Skin epidermis (tissue), 12 donors: ENCODE data around the gene GPR183.
A peak's percentile ranks its signal among the peaks of the same experiment; 100 is the strongest.
"Not testable (repeated sequence)": the region's sequence is repeated elsewhere in the genome, so short reads cannot be mapped to it uniquely, and the experiment has no call there.

Experiments used
- H3K27ac ChIP-seq, 21 experiments: fragments of 200-600 bp; sonication (generic) in 11 of 21; one replicate each; pipeline ENCODE4 v1.5.0; 2020; ENCODE audit warnings: mild to moderate bottlenecking in 3 of 21, inconsistent platforms in 2 of 21, moderate library complexity in 2 of 21
- H3K4me3 ChIP-seq, 7 experiments: fragments of 200-600 bp; sonication (generic) in 2 of 7; one replicate each; pipeline ENCODE4 v1.5.0; 2020; ENCODE audit warnings: inconsistent platforms in 2 of 7, mild to moderate bottlenecking in 2 of 7, moderate library complexity in 1 of 7

The GPR183 gene

GRCh38 chr13:99261059-99261458, 46.1 kb downstream of the GPR183 start:
- Histone ChIP-seq H3K27ac (no peak overlapping the region), H3K4me3 (no peak overlapping the region)

GRCh38 chr13:99260216-99260615, 47.0 kb downstream of the GPR183 start:
- Histone ChIP-seq H3K4me3 (no peak overlapping the region), H3K27ac (peak overlapping the region in 1 of 21 experiments; percentile 61)

- Histone ChIP-seq H3K4me3 (no peak overlapping the region), H3K27ac (peak overlapping the region in 7 of 21 experiments; percentile 31 to 67 (median 59))
Observed at GRCh38 chr13:99258946-99259345, 48.3 kb downstream of the GPR183 start.

GRCh38 chr13:99258210-99258860, 48.9 kb downstream of the GPR183 start, which contains the start of gene GPR18:
Gene GPR18, minus strand, starts transcription at chr13:99258379. Its CDS starts 2,507 bp downstream, at chr13:99255872.
- Histone ChIP-seq H3K27ac (peak within 1 kb of the TSS in 11 of 21 experiments; percentile 28 to 67 (median 36)), H3K4me3 (peak within 1 kb of the TSS in 3 of 7 experiments; percentile 0 to 23 (median 3))

- Histone ChIP-seq H3K27ac (peak overlapping the region in 6 of 21 experiments; percentile 20 to 67 (median 40)), H3K4me3 (peak overlapping the region in 1 of 7 experiments; percentile 23)
Observed at GRCh38 chr13:99257291-99257690, 49.9 kb downstream of the GPR183 start.

- Histone ChIP-seq H3K27ac (peak overlapping the region in 2 of 21 experiments; percentile 20 to 61), H3K4me3 (no peak overlapping the region)
Observed at GRCh38 chr13:99256709-99257108, 50.5 kb downstream of the GPR183 start.

GRCh38 chr13:99256283-99256682, 50.9 kb downstream of the GPR183 start:
- H3K4me3 ChIP-seq: no peak overlapping the region

GRCh38 chr13:99255271-99255670, 51.9 kb downstream of the GPR183 start:
- H3K4me3 ChIP-seq: no peak overlapping the region
- no peak overlapping the region for H3K27ac ChIP-seq

More at GRCh38 chr13:99256283-99256682, 50.9 kb downstream of the GPR183 start:
- peak overlapping the region in 1 of 21 experiments; percentile 61 for H3K27ac ChIP-seq

GRCh38 chr13:99254830-99255229, 52.4 kb downstream of the GPR183 start:
- H3K27ac ChIP-seq: no peak overlapping the region
- H3K4me3 ChIP-seq: no peak overlapping the region

- Histone ChIP-seq H3K27ac (no peak overlapping the region), H3K4me3 (no peak overlapping the region)
Observed at GRCh38 chr13:99251921-99252320, 55.3 kb downstream of the GPR183 start.

GRCh38 chr13:99250982-99251825, 56.0 kb downstream of the GPR183 start:
- Histone ChIP-seq H3K27ac (no peak overlapping the region), H3K4me3 (no peak overlapping the region)

- H3K27ac ChIP-seq, H3K4me3 ChIP-seq: not testable (repeated sequence)
Observed at GRCh38 chr13:99249606-99250005, 57.6 kb downstream of the GPR183 start.

GRCh38 chr13:99249178-99249577, 58.0 kb downstream of the GPR183 start:
- H3K4me3 ChIP-seq, H3K27ac ChIP-seq: not testable (repeated sequence)

- Histone ChIP-seq H3K27ac (no peak overlapping the region), H3K4me3 (no peak overlapping the region)
Observed at GRCh38 chr13:99246100-99246499, 61.1 kb downstream of the GPR183 start.
